NCI-H524 (cell line): Measurements from ENCODE around the gene CHMP1B.
"Not testable (repeated sequence)": the region's sequence is repeated elsewhere in the genome, so short reads cannot be mapped to it uniquely, and the experiment has no call there.

Source experiments
- DNase-seq, 2 experiments: peaks; one replicate each; lab custom pipeline; 2025; lab: John Stamatoyannopoulos, UW

Gene CHMP1B

DNA sequence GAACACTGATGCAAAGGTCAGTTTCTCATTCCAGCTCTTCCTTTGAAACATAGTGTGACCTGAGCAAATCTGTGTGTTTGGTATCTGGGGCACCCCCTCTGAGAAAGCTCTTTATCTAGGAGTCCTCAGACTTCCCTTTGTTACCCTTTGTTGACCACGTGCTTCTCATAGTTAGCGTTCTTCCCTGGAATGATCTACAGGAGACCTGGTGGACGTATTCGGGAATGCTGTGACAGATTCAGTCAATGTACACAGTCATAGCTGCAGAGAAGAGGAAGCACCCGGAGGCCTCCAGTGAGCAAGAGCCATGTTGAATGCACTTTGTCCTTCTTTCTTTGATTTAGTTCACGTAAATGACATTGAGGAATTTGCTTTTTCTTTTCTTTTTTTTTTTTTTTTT, 10.7 kb upstream of the CHMP1B start:
- DNase-seq: no peak

DNA sequence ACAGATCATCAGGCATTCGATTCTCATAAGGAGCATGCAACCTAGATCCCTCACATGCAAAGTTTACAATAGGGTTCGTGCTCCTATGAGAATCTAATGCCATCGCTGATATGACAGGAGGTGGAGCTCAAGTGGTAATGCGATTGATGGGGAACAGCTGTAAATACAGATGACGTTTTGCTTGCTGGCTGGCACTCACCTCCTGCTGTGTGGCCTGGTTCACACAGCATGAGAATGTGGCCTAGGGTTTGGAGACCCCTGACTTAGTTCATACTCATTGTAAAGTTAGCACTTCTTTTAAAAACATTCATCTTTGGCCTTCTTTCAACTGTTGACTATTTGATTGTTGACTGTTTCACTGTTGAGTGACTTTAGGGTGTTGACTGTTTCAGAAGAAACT, 8.7 kb upstream of the CHMP1B start:
- peak; percentile 7 to 65 for DNase-seq

GRCh38 chr18:11844436-11844835, 6.8 kb upstream of the CHMP1B start:
- no peak for DNase-seq

- DNase-seq: no peak
Measured at GRCh38 chr18:11845654-11846053, 5.6 kb upstream of the CHMP1B start.

DNA sequence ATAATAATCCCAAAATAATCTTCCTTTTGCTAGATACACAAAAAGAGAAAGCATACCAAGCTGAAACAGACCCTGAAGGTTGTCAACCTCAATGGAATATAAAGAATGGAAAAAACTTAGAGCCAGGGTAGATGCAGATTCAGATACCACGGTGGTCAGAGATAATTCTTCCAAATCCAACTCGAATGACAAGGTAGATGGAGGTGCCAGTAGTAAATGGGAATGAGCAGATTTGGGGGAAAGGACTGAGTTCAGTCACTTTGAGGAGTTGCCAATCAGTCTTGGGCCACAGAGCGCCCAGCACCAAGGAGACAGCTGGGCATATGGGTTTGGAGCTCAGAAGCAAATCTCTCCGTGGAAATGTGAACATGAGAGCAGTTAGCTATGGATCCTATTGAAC, 3.4 kb upstream of the CHMP1B start:
- DNase-seq: no peak

- no peak for DNase-seq
Measured at GRCh38 chr18:11849279-11849678, 1.9 kb upstream of the CHMP1B start.

- DNase-seq: peak; percentile 51 to 73
Measured at GRCh38 chr18:11849841-11850634, 1.2 kb upstream of the CHMP1B start.

- no peak for DNase-seq
Measured at GRCh38 chr18:11850821-11851145, 430 bp upstream of the CHMP1B start.

GRCh38 chr18:11851806-11852337, 659 bp downstream of the CHMP1B start:
- peak in 1 of 2 experiments; percentile 21 for DNase-seq

GRCh38 chr18:11854554-11854953, 3.3 kb downstream of the CHMP1B start:
- not testable (repeated sequence) for DNase-seq

DNA sequence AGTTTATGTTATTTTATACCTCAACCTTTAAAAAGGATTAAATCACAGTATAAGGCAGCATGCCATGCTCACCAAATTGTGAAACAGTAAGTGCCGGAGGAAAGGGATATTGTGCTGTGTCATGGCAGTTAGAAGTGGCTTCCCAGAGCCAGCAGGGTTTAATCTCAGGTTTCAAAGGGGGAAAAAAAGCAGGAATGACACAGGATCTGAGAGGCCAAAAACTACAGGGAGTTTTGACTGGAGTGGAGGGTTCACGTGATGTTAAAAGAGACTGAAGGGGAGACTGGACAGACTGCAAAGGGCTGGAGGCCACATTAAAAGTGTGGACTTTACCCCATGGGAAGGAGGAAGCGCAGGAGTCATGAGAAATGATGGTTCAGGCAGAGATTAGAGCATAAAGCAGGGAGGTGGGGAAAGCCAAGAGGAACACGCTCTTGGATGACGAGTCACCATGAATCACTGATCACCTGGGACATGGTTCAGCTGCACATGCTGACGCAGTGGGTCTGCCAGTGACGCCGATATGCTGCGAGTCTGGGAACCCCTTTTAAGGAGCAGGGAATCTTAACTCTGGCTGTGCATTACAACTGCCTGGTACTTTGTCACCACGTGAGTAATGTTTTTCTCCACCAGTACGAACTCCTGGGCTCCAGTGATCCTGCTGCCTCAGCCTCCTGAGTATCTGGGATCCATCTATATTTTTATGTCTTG, 6.1 kb downstream of the CHMP1B start:
- DNase-seq: peak in 1 of 2 experiments; percentile 10

DNA sequence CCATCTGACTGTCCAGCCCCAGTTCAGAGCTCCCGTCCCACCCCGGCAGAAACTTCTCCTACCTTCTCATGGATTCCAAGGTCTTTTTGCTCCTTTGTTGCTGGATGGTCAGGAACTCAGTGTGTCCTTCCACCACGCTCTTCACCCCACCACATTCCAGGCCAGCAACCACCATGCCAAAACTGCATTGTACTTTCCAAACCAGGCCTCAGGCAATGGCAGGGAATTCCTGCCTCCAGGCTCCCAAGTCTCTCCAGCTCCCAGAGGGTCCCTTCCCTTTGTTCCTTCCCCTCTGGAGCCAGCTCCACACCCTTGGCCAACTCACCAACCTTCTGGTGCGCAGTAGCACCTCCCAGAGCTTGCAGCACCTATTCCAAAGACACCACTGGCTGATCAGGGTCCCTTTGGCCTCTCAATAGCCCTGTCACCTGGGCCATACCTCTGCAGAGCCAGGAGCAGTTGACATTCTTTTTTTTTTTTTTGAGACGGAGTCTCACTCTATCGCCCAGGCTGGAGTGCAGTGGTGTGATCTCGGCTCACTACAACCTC, 8.1 kb downstream of the CHMP1B start:
- no peak for DNase-seq

DNA sequence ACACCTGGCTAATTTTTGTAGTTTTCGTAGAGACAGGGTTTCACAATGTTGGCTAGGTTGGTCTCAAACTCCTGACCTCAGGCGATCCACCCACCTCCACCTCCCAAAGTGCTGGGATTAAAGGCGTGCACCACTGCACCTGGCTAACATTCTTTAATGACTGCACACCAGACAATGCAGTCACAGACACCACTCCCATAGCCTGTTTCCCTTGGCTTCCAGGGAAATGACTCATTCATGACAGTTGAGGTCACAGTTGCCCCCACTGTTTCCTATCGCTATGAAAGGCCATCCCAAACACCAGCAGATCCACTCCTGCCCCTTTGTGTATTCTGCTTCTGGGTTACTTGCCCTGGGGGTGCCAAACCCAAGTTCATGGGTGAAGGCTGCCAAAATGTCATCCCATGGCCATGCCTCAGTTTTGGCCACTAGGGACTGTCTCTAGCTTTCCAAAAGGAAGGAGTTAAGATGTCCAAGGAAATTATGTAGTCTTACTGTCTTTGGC, 8.7 kb downstream of the CHMP1B start:
- DNase-seq: no peak

DNA sequence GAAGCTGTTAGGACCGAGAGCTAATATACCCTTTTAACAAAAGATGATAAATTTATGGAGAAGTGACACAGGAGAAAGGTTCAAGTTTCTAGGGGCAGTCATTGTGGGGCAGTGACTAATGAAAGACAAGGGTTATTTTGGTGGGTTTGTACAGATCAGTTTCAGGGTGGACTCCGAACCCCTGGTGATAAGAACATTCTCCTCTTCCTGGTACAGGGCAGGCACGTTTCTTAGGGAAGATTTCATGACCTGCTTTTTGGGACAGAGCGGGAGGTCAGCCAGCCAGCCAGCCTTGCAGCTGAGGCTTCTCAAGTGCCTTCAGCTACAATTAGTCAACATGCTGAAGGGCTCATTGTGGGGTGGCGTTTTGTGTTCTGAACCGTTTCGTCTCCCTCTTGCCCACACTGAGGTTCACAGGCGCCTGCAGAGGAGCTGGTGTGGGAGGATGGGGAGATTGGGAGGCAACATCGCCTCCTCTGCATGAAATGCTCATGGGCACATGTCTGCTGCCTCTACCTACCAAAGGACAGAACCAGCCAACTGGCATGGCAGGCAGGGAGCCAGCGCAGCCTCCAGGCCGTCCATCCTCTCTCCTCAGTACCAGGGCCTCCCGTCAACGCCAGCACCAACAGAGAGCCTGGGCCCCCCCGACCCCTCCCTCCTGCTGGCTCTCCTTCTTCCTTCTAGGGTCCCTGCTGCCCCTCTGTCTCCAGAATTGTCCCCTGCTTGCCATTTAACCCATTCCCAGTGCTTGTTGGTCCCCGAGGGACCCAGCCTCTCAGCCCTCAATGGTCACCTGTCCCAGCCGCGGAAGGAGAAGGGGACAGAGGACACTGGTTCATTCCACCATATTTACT, 9.6 kb downstream of the CHMP1B start:
- DNase-seq: no peak

- DNase-seq: no peak
Measured at GRCh38 chr18:11861583-11862288, 10.5 kb downstream of the CHMP1B start.

- DNase-seq: no peak
Measured at GRCh38 chr18:11862468-11863137, 11.4 kb downstream of the CHMP1B start.

- no peak for DNase-seq
Measured at GRCh38 chr18:11864471-11864870, 13.3 kb downstream of the CHMP1B start.

- DNase-seq: no peak
Measured at GRCh38 chr18:11865071-11865470, 13.9 kb downstream of the CHMP1B start.

GRCh38 chr18:11866329-11866728, 15.1 kb downstream of the CHMP1B start:
- DNase-seq: no peak

GRCh38 chr18:11866764-11867163, 15.6 kb downstream of the CHMP1B start:
- DNase-seq: no peak

DNA sequence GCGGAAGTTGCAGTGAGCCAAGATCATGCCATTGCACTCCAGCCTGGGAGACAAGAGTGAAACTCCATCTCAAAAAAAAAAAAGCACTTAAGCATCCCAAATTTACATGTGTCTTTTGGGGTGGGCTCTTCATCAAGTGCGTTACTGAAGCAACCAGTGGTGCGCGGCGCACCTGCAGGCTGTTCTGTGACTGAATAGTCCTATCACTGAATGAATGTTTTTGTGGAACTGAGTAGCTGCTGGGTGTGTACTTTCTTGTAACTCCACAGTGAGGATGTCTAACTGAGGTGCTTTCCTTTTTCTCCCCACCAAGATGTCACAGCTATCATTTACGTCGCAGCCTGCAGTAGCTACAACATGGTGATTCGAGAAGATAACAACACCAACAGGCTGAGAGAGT, 17.0 kb downstream of the CHMP1B start:
- no peak for DNase-seq
